K562 (cell line): Measurements from ENCODE around the gene NUP160. TPM values are rescaled to one million over a fixed set of nuclear protein-coding genes. Genes with fewer than 3 reads are reported as not detected.

Source experiments
- CBFA2T2 ChIP-seq: fragments of 450-650 bp; conservative IDR thresholded peaks from 2 replicates; pipeline ENCODE4 v1.6.1; 2017; ENCODE audit warnings: mild to moderate bottlenecking
- CBFA2T3 ChIP-seq: fragments of 450-650 bp; IDR thresholded peaks from 2 replicates; pipeline ENCODE4 v1.6.1; 2017
- FOXP4 ChIP-seq: sonication (generic); formaldehyde crosslinking; IDR thresholded peaks from 2 replicates; pipeline ENCODE4 v1.8.0; 2022; ENCODE audit warnings: mild to moderate bottlenecking, missing genetic modification reagents, borderline replicate concordance
- GABPB1 ChIP-seq: sonication (generic); formaldehyde crosslinking; IDR thresholded peaks from 2 replicates; pipeline ENCODE4 v1.8.0; 2022; ENCODE audit warnings: mild to moderate bottlenecking, missing genetic modification reagents
- HEY1 ChIP-seq: fragments of 250-450 bp; sonication (Bioruptor Pico); IDR thresholded peaks from 2 replicates; pipeline ENCODE4 v1.5.0; 2020; ENCODE audit warnings: mild to moderate bottlenecking, moderate library complexity, borderline replicate concordance
- MNT ChIP-seq, 2 experiments: fragments of 450-650 bp; conservative IDR thresholded peaks; 2 replicates each; pipeline ENCODE4 v1.6.1; 2017; ENCODE audit warnings: mild to moderate bottlenecking in 2 of 2, moderate library complexity in 2 of 2
- NCOR1 ChIP-seq: fragments of 450-650 bp; IDR thresholded peaks from 2 replicates; pipeline ENCODE4 v1.6.1; 2016; ENCODE audit warnings: mild to moderate bottlenecking, moderate library complexity
- PHF21A ChIP-seq: fragments of 450-650 bp; IDR thresholded peaks from 2 replicates; pipeline ENCODE4 v1.6.1; 2017; ENCODE audit warnings: low read depth, borderline replicate concordance
- RBM14 ChIP-seq: fragments of 200-400 bp; formaldehyde crosslinking; IDR thresholded peaks from 2 replicates; pipeline ENCODE4 v1.6.1; 2018; ENCODE audit warnings: low read depth, mild to moderate bottlenecking, low read length, moderate library complexity, borderline replicate concordance; ENCODE audit not compliant: insufficient read depth
- TGIF2 ChIP-seq: sonication (generic); formaldehyde crosslinking; IDR thresholded peaks from 2 replicates; pipeline ENCODE4 v1.8.1; 2022; ENCODE audit warnings: mild to moderate bottlenecking, missing genetic modification reagents, moderate library complexity
- ZNF75A ChIP-seq: fragments of 450-650 bp; formaldehyde crosslinking; IDR thresholded peaks from 2 replicates; pipeline ENCODE4 v1.4.0; 2020; ENCODE audit warnings: mild to moderate bottlenecking
- polyA plus RNA-seq, 8 experiments: library from polyadenylated mRNA; depleted of rRNA in 4 of 8; stranded (reverse) in 5 of 8; unstranded in 3 of 8; fragments of >200 nt; fragmentation: Nextera tagmentation in 2 of 8; fragmentation: Illumina TruSeq in 1 of 8; extraction: Ambion mirVana in 2 of 8; extraction: Trizol in 1 of 8; gene quantifications; 2 replicates each; pipeline versions ENCODE4 v1.2.1 to v1.2.3, GENCODE V29; 2011 to 2014; ENCODE audit warnings: inconsistent platforms in 1 of 8, missing spikeins in 1 of 8
- total RNA-seq, 7 experiments: library from RNA; depleted of rRNA in 6 of 7; stranded (reverse); fragments of >200 nt in 6 of 7; fragmentation: Illumina TruSeq in 2 of 7; extraction: Trizol in 2 of 7; gene quantifications; 2 replicates each; pipeline versions ENCODE4 v1.2.1 to v1.2.3, GENCODE V29; 2011 to 2021; ENCODE audit warnings: low replicate concordance in 1 of 7

NUP160 gene
- total and polyA plus RNA-seq, 9 of the 15 experiments (the other 6 are each of a cell fraction or from before 2014, with no cell fraction given) = 41.5 to 112 (median 65.0) TPM

- TF ChIP-seq FOXP4 (CRISPR knock-in tag) = no peak
- peak; percentile 34; the same call in 1 of the 2 replicates for TF ChIP-seq NCOR1
- no peak for TF ChIP-seq TGIF2 (CRISPR knock-in tag)
- TF ChIP-seq RBM14 = no peak
- TF ChIP-seq CBFA2T3 = peak; percentile 69
- no peak for TF ChIP-seq ZNF75A (CRISPR knock-in tag)
- peak; percentile 48 for TF ChIP-seq CBFA2T2
- TF ChIP-seq PHF21A = no peak
- TF ChIP-seq GABPB1 (CRISPR knock-in tag) = no peak
- TF ChIP-seq HEY1 = no peak
- 0 out of 4 replicates have a peak, but pooled peaks of 1 of the 2 experiments have one; percentile 18 for TF ChIP-seq MNT (conservative IDR thresholded peaks at IDR 0.05)
Measured at GRCh38 chr11:47775240-47775869, 72.8 kb downstream of the NUP160 start (continued).
